Measurements from ENCODE around the gene KCNF1.

DNA sequence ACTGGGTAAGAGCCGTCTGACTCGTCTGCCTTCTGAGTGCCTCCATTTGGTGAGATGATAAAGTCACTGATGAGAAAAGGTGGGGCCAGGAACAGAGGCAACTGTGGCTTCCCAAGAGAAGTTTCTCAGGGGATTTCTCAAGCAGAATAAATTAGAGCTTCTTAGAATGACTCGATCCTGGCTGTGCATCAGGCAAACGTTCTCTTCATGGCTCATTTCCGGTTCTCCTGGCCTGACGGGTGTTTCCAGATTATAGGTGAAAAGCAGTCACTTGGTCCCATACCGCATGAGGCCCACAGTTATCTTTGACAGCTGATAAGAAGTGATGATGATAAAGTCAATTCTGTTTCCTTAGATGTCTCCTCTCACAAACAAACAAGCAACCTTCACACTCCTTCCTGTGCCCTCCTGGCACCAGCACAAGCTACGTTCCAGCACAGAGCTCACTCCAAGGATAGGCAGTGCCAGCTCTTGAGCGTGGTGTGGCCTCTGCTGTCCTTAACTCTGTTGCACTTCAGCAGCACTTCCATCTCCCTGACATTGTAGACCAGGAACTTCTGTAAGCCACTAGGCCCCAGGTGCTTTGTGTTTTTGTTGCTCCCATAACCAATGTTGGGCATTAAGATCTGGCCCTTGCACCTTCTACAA lies 37.8 kb upstream of the KCNF1 start:
- no peak for TF ChIP-seq CTCF (IDR thresholded peaks at IDR 0.05)
- no peak for TF ChIP-seq POLR2A (IDR thresholded peaks at IDR 0.05)
